ENCODE data around the gene JDP2. TPM values are rescaled to one million over a fixed set of nuclear protein-coding genes. Genes with fewer than 3 reads are reported as not detected.
A peak's percentile ranks its signal among the peaks of the same experiment; 100 is the strongest.

The JDP2 gene
- total RNA-seq, 1 experiment from 2014 or later: 22.8 TPM

GRCh38 chr14:75429562-75429961, 1.7 kb downstream of the JDP2 start:
- no peak for TF ChIP-seq CTCF (conservative IDR thresholded peaks at IDR 0.05)
- Histone ChIP-seq H4K91ac (ENCODE audit: insufficient read length, low read depth, low read length) (no peak overlapping the region), H2BK5ac (ENCODE audit: insufficient read length, low read length) (no peak overlapping the region), H2AFZ (ENCODE audit: low read length) (no peak overlapping the region), H2BK20ac (ENCODE audit: low read depth, low read length, poor library complexity, severe bottlenecking) (no peak overlapping the region), H3K14ac (ENCODE audit: insufficient read depth, low read length) (no peak overlapping the region), H3K9me3 (ENCODE audit: control insufficient read depth, low read depth, low read length) (no peaks in the 10 kb centered on the region), H2BK120ac (ENCODE audit: low read depth, low read length, poor library complexity, severe bottlenecking) (no peak overlapping the region), H4K20me1 (ENCODE audit: control insufficient read depth, insufficient read depth, insufficient read length) (no peaks in the 10 kb centered on the region), H4K8ac (replicated peaks; ENCODE audit: insufficient read length, low read depth, low read length) (no peak overlapping the region), H3K79me1 (ENCODE audit: insufficient read depth, low read depth, low read length, poor library complexity, severe bottlenecking) (no peaks in the 10 kb centered on the region), H3K4me2 (ENCODE audit: insufficient read depth, insufficient read length, low read length) (peak overlapping the region; percentile 67), H3K4me1 (ENCODE audit: insufficient read depth, low read length) (peaks cover 5% of the 10 kb centered on the region; the same call in 1 of the 2 replicates), H3K23me2 (ENCODE audit: insufficient read length, low read depth, low read length, poor library complexity, severe bottlenecking) (peaks cover 16% of the 10 kb centered on the region), H2BK15ac (ENCODE audit: low read depth, low read length) (no peak overlapping the region; the same call in 1 of the 2 replicates), H3K27ac (ENCODE audit: insufficient read length, low read depth, low read length) (no peak overlapping the region), H4K5ac (ENCODE audit: insufficient read length, low read depth, low read length) (no peak overlapping the region), H3K56ac (ENCODE audit: insufficient read length, low read depth, low read length) (no peak overlapping the region), H3T11ph (ENCODE audit: low read length) (no peak overlapping the region), H3K4ac (ENCODE audit: low read depth, low read length) (no peak overlapping the region), H3K18ac (ENCODE audit: insufficient read length, low read depth, low read length) (no peak overlapping the region), H3K79me2 (ENCODE audit: insufficient read depth, low read length) (peaks cover 1% of the 10 kb centered on the region; the same call in 1 of the 2 replicates), H2AK5ac (ENCODE audit: insufficient read length, low read length) (no peak overlapping the region), H3K27me3 (ENCODE audit: insufficient read depth, low read length) (peaks cover 2% of the 10 kb centered on the region; the same call in 1 of the 2 replicates), H3K23ac (ENCODE audit: insufficient read length, low read depth, low read length) (no peak overlapping the region), H2BK12ac (ENCODE audit: insufficient read length, low read depth, low read length) (no peak overlapping the region), H3K9ac (ENCODE audit: extremely low read depth, insufficient read length, low read length) (no peak overlapping the region)
- Mint-ChIP-seq H3K4me3 (peak overlapping the region; percentile 78 to 89), H3K27ac (no peak overlapping the region), H3K27me3 (ENCODE audit: low read depth) (peaks cover 35% of the 10 kb centered on the region), H3K36me3 (ENCODE audit: insufficient read depth in 1 of 3, low read depth in 3 of 3) (peaks cover 11 to 27% (median 22%) of the 10 kb centered on the region in 3 experiments), H3K4me1 (peaks cover 36 to 39% of the 10 kb centered on the region in 2 experiments), H3K9me3 (peaks cover 0 to 3% of the 10 kb centered on the region in 2 experiments; a peak in 2 of 5 replicates)
- no CpG with 5 or more reads among the region's 1 CpG for WGBS (ENCODE audit: extremely low coverage, insufficient read length, low lambda C conversion rate)
- peak; percentile 8 for DNase-seq
